OCI-LY3 (cell line): ENCODE measurements around the gene RBM28.

Experiments used
- CTCF ChIP-seq: fragments of 200-600, 300-600 bp; sonication (generic); IDR thresholded peaks from 2 replicates; pipeline ENCODE4 v1.5.1; 2014; ENCODE audit warnings: antibody characterized with exemption, low read length, low read depth
- EZH2phosphoT487 ChIP-seq: fragments of 200-600 bp; shearing (Covaris generic); IDR thresholded peaks from 2 replicates; pipeline ENCODE4 v1.6.1; 2018; ENCODE audit warnings: antibody characterized with exemption, mixed run types, low read depth

DNA sequence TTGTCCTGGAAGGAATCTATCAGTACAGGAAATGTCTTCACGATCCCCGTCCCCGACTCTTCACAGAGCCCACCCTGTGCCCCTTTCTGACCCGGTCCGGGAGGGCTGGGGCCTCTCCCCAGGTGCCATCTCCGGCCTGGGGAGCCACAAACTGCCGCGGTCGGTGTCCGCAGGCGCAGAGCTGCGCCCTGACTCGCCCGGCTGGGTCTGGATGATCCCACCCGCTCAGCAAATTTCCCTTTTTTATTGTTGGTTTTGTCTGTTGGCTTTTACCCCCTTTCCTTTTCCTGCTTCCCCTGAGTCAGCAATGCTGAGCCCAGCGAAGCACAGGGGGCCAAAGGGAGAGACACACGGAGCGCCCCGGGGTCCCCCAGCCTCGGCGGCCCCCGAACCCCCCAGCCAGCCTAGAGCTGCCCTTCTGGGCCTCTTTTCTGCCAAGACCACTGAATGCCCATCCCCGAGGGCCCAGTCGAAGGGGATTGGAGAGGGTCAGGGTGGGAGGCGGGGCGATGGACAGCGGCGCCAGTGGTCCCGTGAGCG lies 71.7 kb downstream of the RBM28 start:
- TF ChIP-seq CTCF (no peak), EZH2phosphoT487 (no peak)
